ENCODE data around the gene WDSUB1. TPM values are rescaled to one million over a fixed set of nuclear protein-coding genes. Genes with fewer than 3 reads are reported as not detected.

Gene WDSUB1
- total RNA-seq, 4 donors from 2014 or later = 4.3 to 9.3 (median 5.3) TPM

DNA sequence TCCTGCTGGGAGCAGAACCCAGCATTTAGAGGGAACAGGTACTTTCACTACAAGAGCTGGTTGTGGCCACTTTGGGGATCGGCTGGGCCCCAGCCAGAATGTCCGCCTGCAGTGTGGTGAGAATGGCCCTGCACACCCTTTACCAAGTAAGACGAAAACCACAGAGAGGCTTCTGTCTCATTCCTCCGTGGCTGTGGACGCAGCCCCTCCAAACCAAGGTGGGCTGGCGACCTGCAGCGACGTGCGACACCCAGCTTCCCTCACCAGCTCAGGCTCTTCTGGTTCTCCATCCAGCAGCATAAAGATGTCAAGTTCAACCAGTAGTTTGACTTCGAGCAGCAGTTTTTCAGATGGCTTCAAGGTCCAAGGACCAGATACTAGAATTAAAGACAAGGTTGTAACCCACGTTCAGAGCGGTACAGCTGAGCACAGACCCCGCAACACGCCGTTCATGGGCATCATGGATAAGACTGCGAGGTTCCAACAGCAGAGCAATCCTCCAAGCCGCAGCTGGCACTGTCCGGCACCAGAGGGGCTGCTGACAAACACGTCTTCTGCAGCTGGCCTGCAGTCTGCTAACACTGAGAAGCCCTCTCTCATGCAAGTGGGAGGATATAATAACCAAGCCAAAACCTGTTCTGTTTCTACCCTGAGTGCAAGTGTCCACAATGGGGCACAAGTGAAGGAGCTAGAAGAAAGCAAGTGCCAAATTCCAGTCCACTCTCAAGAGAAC is 56.2 kb downstream of the WDSUB1 start:
- DNase-seq (ENCODE audit: low spot score) (no peak), ATAC-seq (ENCODE audit: low FRiP score) (no peak)
- TF ChIP-seq, protein P1, sequence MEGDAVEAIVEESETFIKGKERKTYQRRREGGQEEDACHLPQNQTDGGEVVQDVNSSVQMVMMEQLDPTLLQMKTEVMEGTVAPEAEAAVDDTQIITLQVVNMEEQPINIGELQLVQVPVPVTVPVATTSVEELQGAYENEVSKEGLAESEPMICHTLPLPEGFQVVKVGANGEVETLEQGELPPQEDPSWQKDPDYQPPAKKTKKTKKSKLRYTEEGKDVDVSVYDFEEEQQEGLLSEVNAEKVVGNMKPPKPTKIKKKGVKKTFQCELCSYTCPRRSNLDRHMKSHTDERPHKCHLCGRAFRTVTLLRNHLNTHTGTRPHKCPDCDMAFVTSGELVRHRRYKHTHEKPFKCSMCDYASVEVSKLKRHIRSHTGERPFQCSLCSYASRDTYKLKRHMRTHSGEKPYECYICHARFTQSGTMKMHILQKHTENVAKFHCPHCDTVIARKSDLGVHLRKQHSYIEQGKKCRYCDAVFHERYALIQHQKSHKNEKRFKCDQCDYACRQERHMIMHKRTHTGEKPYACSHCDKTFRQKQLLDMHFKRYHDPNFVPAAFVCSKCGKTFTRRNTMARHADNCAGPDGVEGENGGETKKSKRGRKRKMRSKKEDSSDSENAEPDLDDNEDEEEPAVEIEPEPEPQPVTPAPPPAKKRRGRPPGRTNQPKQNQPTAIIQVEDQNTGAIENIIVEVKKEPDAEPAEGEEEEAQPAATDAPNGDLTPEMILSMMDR (IDR thresholded peaks at IDR 0.05) = no peak

DNA sequence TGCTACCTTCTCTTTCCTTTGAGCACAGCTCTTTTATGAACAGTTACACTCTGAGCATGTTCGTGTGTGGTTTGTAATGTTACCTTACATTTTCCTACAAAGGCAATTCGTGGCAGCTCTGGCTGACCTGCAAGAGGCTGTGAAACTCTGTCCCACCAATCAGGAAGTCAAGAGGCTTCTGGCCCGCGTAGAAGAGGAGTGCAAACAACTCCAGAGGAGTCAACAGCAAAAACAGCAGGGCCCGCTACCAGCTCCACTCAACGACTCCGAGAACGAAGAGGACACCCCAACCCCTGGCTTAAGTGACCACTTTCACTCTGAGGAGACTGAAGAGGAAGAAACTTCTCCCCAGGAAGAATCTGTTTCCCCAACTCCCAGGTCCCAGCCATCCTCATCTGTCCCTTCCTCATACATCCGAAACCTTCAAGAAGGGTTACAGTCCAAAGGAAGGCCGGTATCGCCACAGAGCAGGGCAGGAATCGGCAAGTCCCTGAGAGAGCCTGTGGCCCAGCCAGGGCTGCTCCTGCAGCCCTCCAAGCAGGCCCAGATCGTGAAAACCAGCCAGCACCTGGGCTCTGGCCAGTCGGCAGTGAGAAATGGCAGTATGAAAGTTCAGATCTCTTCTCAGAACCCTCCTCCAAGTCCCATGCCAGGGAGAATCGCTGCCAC is 56.9 kb downstream of the WDSUB1 start:
- TF ChIP-seq, protein P1 (IDR thresholded peaks at IDR 0.05) = no peak
- ATAC-seq (ENCODE audit: low FRiP score) = no peak

DNA sequence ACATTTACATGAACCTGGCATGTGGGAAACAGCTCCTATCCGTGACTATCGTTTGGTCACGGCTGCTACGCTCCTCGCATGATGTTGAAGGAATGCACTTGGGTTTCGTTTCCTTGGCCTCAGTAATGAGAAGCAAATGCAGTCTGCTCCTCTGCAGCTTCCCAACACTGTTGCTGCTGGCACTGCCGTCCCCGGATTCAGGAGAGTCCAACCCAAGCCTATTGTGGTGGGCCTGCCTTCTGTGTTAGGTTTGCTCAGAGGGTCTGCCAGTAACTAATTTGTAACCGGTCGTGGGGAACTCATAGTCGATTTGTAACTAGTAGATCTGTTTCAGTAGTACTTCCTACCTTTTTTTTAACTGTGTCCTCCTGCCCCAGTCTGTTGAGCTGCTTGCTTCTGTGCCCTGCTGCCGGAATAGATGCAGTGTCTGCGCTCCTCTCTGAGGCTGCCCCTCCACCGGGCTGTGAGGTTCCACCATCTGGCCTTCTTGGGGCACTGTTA is 58.4 kb downstream of the WDSUB1 start:
- DNase-seq (ENCODE audit: low spot score) (no peak), ATAC-seq (ENCODE audit: low FRiP score) (no peak)

More for the DNA sequence above, 56.9 kb downstream of the WDSUB1 start:
- DNase-seq (ENCODE audit: low spot score) = no peak

DNA sequence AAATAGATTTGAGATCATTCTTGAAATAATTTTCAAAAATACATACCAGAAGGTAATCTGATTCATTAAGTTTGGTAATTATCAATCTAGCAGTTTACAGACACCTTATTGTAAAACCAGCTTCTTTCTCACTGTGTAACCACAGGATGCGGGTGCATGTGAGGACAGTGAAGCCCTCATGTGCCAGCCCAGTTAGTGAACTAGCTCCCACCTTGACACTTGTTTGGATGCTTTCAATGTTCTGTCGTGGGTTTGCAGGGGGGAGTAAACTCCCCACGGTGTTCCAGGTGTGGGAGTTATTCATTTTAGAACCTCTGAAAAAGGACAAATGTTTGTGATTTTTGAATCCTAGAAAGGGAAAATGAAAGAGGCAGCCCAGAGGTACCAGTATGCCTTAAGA is 59.0 kb downstream of the WDSUB1 start:
- TF ChIP-seq, protein P1 (IDR thresholded peaks at IDR 0.05) = no peak
- DNase-seq (ENCODE audit: low spot score) (no peak), ATAC-seq (ENCODE audit: low FRiP score) (no peak)

More for the DNA sequence above, 58.4 kb downstream of the WDSUB1 start:
- TF ChIP-seq, protein P1 (IDR thresholded peaks at IDR 0.05) = no peak

DNA sequence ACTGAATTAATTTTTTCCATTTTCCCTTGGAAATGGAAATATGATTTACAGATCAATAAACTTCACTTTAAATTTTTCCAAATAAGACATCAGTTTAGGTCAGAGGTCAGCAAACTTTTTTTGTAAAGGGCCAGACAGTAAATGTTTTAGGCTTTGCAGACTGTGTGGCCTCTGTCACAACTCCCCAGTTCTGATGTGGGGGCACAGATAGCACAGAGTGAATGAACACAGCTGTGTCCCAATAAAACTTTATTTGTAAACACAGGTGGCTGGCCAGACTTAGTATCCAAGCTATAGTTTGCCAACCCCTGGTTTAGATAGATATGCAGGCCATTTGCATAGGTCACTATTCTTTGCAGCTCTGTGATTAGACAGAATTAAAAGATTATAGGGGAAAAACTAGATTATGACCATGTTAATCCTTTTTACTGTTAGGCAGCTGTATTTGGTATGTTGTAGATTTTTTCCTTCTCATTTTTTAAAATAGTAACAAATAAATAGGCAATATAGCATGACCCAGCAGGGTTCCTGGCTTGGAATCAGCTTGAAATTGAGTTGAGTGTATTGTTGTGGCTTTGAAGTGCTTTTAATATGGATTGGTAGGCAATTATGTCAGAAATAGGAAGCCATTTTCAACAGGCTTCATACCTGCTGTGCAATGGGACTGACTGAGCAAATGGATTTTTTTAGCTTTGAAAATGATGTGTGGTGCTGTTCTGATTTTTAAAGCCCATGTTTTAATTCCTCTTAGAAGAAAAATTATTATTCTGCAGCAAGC is 59.7 kb downstream of the WDSUB1 start:
- ATAC-seq (ENCODE audit: low FRiP score) (no peak), DNase-seq (ENCODE audit: low spot score) (no peak)
- TF ChIP-seq, protein P1 (IDR thresholded peaks at IDR 0.05) = no peak

DNA sequence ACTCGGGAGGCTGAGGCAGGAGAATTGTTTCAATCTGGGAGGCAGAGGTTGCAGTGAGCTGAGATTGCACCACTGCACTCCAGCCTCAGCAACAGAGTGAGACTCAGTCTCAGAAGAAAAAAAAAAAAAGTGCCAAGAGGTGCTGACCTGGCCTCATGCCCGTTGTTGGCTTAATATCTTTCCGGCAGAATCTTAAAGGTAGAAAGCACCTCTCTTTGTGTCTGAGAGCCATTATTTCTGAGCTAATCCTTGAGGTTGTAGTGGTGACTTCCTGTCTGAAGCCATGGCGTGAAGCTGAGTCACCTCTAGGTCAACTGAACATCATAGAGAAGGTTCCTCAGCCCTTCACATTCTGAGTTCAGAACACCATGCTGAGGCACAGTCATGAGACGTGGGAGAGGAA is 60.4 kb downstream of the WDSUB1 start:
- DNase-seq (ENCODE audit: low spot score) (no peak), ATAC-seq (ENCODE audit: low FRiP score) (no peak)
- TF ChIP-seq, protein P1 (IDR thresholded peaks at IDR 0.05) = no peak
